ENCODE data around the gene STAC.
"Not testable (repeated sequence)": the region's sequence is repeated elsewhere in the genome, so short reads cannot be mapped to it uniquely, and the experiment has no call there.

Gene STAC

GRCh38 chr3:36496684-36497633 lies 116.7 kb downstream of the STAC start:
- no peaks in the 10 kb centered on the region for H3K27me3 ChIP-seq (ENCODE audit: insufficient read depth, low read length)
- no peak overlapping the region for H3K9ac ChIP-seq (ENCODE audit: low read depth, low read length)
- H3K4me3 ChIP-seq (ENCODE audit: low read length) = no peak overlapping the region
- no peaks in the 10 kb centered on the region for H3K4me1 ChIP-seq (ENCODE audit: insufficient read depth, low read length)
- H3K9me3 ChIP-seq (ENCODE audit: insufficient read depth, low read depth, low read length) = no peaks in the 10 kb centered on the region
- no peaks in the 10 kb centered on the region for H3K36me3 ChIP-seq (ENCODE audit: insufficient read depth, low read depth, low read length)
- no peak overlapping the region for H3K27ac ChIP-seq (ENCODE audit: low read length)

- not testable (repeated sequence) for H3K27ac ChIP-seq (ENCODE audit: low read length); H3K4me1 ChIP-seq (ENCODE audit: insufficient read depth, low read length); H3K36me3 ChIP-seq (ENCODE audit: insufficient read depth, low read depth, low read length); H3K4me3 ChIP-seq (ENCODE audit: low read length); H3K27me3 ChIP-seq (ENCODE audit: insufficient read depth, low read length); H3K9ac ChIP-seq (ENCODE audit: low read depth, low read length); H3K9me3 ChIP-seq (ENCODE audit: insufficient read depth, low read depth, low read length)
These were observed 119.7 kb downstream of the STAC start for GRCh38 chr3:36500053-36500452.

GRCh38 chr3:36501616-36502015 lies 121.3 kb downstream of the STAC start:
- Histone ChIP-seq H3K36me3 (ENCODE audit: insufficient read depth, low read depth, low read length) (peaks cover 6% of the 10 kb centered on the region; the same call in 1 of the 2 replicates), H3K4me1 (ENCODE audit: insufficient read depth, low read length) (no peaks in the 10 kb centered on the region), H3K27ac (ENCODE audit: low read length) (no peak overlapping the region), H3K9ac (ENCODE audit: low read depth, low read length) (no peak overlapping the region), H3K27me3 (ENCODE audit: insufficient read depth, low read length) (no peaks in the 10 kb centered on the region), H3K4me3 (ENCODE audit: low read length) (no peak overlapping the region), H3K9me3 (ENCODE audit: insufficient read depth, low read depth, low read length) (no peaks in the 10 kb centered on the region)

DNA sequence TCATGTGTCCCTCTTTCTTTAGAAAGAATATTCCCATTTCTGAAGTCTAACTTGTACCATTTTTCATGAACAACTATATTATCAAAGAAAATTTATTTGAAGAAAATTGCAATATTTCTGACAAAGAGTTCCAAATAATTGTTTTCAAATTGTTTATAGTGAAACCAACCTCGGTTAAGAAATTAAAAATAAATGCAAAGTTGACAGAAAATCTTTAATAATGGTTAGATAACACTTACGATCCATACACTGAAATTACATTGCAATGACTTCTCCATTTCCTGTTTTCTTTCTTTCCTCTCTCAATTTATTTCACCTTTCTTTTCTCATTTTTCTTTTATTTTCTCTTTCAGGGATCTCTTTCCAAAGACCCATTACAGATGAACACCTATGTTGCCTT lies 125.1 kb downstream of the STAC start:
- H3K27ac ChIP-seq (ENCODE audit: low read length) = no peak overlapping the region
- no peak overlapping the region for H3K4me3 ChIP-seq (ENCODE audit: low read length)
- peaks cover 6% of the 10 kb centered on the region; the same call in 1 of the 2 replicates for H3K36me3 ChIP-seq (ENCODE audit: insufficient read depth, low read depth, low read length)
- H3K9ac ChIP-seq (ENCODE audit: low read depth, low read length) = no peak overlapping the region
- no peaks in the 10 kb centered on the region for H3K4me1 ChIP-seq (ENCODE audit: insufficient read depth, low read length)
- H3K9me3 ChIP-seq (ENCODE audit: insufficient read depth, low read depth, low read length) = no peaks in the 10 kb centered on the region
- H3K27me3 ChIP-seq (ENCODE audit: insufficient read depth, low read length) = no peaks in the 10 kb centered on the region

DNA sequence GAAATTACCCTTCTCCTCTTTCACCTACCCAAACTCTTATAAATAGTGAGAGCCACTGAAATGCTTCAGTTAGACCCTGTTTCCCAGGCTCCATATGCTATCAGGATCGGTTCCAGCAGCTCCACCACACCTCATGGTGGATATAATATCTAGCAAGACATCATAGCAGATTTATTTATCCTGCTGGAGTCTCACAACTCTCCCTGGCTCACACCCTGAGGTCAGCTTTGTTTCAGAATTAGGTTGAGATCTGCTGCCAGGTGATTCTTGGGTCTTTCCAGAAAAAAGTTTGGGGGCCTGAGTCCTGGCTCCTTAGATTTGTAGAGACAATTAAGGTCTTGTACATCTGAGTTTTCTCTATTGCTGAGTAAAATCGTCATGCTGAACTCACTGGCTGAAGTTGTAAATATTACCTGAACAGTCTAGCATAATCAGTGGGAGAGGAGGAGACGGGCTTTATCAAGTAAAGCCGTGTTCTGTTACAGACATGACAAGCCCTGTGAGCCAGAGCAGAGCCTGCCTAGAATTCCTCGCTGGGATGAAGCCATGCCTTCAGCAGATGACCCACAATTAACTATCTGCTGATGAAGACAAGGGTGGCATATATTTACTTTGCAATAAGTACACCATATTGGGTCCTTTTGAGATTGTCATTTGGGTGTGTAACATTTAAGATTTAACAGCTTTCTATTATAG lies 131.6 kb downstream of the STAC start:
- no peaks in the 10 kb centered on the region for H3K9me3 ChIP-seq (ENCODE audit: insufficient read depth, low read depth, low read length)
- no peak overlapping the region for H3K4me3 ChIP-seq (ENCODE audit: low read length)
- H3K36me3 ChIP-seq (ENCODE audit: insufficient read depth, low read depth, low read length) = no peaks in the 10 kb centered on the region
- H3K4me1 ChIP-seq (ENCODE audit: insufficient read depth, low read length) = no peaks in the 10 kb centered on the region
- H3K9ac ChIP-seq (ENCODE audit: low read depth, low read length) = no peak overlapping the region
- H3K27me3 ChIP-seq (ENCODE audit: insufficient read depth, low read length) = no peaks in the 10 kb centered on the region
- no peak overlapping the region for H3K27ac ChIP-seq (ENCODE audit: low read length)

DNA sequence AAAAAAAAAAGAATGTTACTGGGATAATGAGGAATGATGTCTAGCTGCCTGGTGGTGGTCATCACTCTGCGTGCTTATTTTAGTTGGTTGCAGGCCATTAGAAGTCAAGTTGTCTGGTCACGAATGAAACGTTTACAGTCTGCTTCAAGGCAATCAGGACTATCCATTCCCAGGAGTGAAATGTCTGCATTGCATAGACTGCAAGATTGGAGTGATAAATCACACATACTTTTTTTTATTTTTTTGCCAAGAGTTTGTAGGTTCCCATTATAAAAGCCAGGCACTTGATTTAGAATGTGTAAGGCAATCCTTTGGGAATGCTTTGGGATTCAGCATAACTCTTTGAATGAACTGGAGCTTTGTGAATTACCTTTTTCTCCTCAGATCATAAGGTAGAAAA lies 132.3 kb downstream of the STAC start:
- H3K9me3 ChIP-seq (ENCODE audit: insufficient read depth, low read depth, low read length) = no peaks in the 10 kb centered on the region
- H3K27ac ChIP-seq (ENCODE audit: low read length) = no peak overlapping the region
- H3K36me3 ChIP-seq (ENCODE audit: insufficient read depth, low read depth, low read length) = no peaks in the 10 kb centered on the region
- no peak overlapping the region for H3K4me3 ChIP-seq (ENCODE audit: low read length)
- no peaks in the 10 kb centered on the region for H3K27me3 ChIP-seq (ENCODE audit: insufficient read depth, low read length)
- H3K4me1 ChIP-seq (ENCODE audit: insufficient read depth, low read length) = no peaks in the 10 kb centered on the region
- no peak overlapping the region for H3K9ac ChIP-seq (ENCODE audit: low read depth, low read length)

DNA sequence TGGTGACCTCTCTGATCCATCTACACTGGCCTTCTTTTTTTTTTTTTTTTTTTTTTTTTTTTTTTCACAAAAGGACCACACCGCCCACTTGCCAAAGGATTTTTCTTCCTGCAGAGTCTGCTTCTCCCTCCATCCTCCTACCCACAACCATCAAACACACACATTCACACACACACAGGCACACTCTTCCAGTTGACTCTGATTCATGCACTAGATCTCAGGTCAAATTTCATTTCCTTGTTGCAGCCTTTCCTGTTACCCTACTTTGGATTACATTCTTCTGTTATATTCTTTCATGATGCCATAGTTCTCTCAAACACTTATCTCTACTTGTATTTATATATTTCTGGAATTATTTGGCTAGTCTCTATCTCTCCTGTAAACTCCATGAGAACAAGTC lies 133.9 kb downstream of the STAC start:
- no peaks in the 10 kb centered on the region for H3K4me1 ChIP-seq (ENCODE audit: insufficient read depth, low read length)
- no peaks in the 10 kb centered on the region for H3K9me3 ChIP-seq (ENCODE audit: insufficient read depth, low read depth, low read length)
- no peaks in the 10 kb centered on the region for H3K27me3 ChIP-seq (ENCODE audit: insufficient read depth, low read length)
- H3K36me3 ChIP-seq (ENCODE audit: insufficient read depth, low read depth, low read length) = no peaks in the 10 kb centered on the region; the same call in 1 of the 2 replicates
- H3K27ac ChIP-seq (ENCODE audit: low read length) = no peak overlapping the region
- H3K4me3 ChIP-seq (ENCODE audit: low read length) = no peak overlapping the region
- H3K9ac ChIP-seq (ENCODE audit: low read depth, low read length) = no peak overlapping the region

DNA sequence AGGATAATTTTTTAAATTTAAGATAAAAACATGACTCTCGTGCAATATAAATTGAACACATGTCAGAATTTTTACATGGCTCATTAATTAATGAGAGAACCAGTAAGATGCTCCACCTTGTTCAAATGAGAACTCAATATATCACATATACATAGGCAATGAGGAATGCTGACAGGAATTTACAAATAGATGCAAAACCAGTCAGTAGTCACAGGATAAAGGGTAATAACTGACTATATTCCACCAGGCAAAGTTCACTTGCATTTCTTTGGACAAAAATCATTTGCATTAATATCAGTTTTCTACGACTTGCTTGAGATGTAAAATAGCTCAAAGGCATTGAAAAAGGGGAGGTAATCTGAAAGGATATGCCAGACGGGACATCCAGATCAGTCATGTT lies 139.4 kb downstream of the STAC start:
- H3K36me3 ChIP-seq (ENCODE audit: insufficient read depth, low read depth, low read length) = no peaks in the 10 kb centered on the region; the same call in 1 of the 2 replicates
- no peaks in the 10 kb centered on the region for H3K4me1 ChIP-seq (ENCODE audit: insufficient read depth, low read length)
- H3K9ac ChIP-seq (ENCODE audit: low read depth, low read length) = no peak overlapping the region
- no peak overlapping the region for H3K4me3 ChIP-seq (ENCODE audit: low read length)
- H3K9me3 ChIP-seq (ENCODE audit: insufficient read depth, low read depth, low read length) = no peaks in the 10 kb centered on the region
- no peak overlapping the region for H3K27ac ChIP-seq (ENCODE audit: low read length)
- H3K27me3 ChIP-seq (ENCODE audit: insufficient read depth, low read length) = no peaks in the 10 kb centered on the region

GRCh38 chr3:36520241-36521006 lies 140.1 kb downstream of the STAC start:
- no peak overlapping the region for H3K27ac ChIP-seq (ENCODE audit: low read length)
- H3K36me3 ChIP-seq (ENCODE audit: insufficient read depth, low read depth, low read length) = no peaks in the 10 kb centered on the region; the same call in 1 of the 2 replicates
- H3K4me1 ChIP-seq (ENCODE audit: insufficient read depth, low read length) = peaks cover 4% of the 10 kb centered on the region; the same call in 1 of the 2 replicates
- H3K4me3 ChIP-seq (ENCODE audit: low read length) = no peak overlapping the region
- no peaks in the 10 kb centered on the region for H3K9me3 ChIP-seq (ENCODE audit: insufficient read depth, low read depth, low read length)
- no peaks in the 10 kb centered on the region for H3K27me3 ChIP-seq (ENCODE audit: insufficient read depth, low read length)
- H3K9ac ChIP-seq (ENCODE audit: low read depth, low read length) = no peak overlapping the region

- H3K27me3 ChIP-seq (ENCODE audit: insufficient read depth, low read length) = no peaks in the 10 kb centered on the region
- no peaks in the 10 kb centered on the region for H3K9me3 ChIP-seq (ENCODE audit: insufficient read depth, low read depth, low read length)
- no peak overlapping the region for H3K27ac ChIP-seq (ENCODE audit: low read length)
- no peak overlapping the region for H3K4me3 ChIP-seq (ENCODE audit: low read length)
- no peak overlapping the region for H3K9ac ChIP-seq (ENCODE audit: low read depth, low read length)
- H3K36me3 ChIP-seq (ENCODE audit: insufficient read depth, low read depth, low read length) = no peaks in the 10 kb centered on the region; the same call in 1 of the 2 replicates
- peaks cover 4% of the 10 kb centered on the region; the same call in 1 of the 2 replicates for H3K4me1 ChIP-seq (ENCODE audit: insufficient read depth, low read length)
These were observed 140.7 kb downstream of the STAC start for GRCh38 chr3:36521007-36521379.

- Histone ChIP-seq H3K9ac (ENCODE audit: low read depth, low read length) (no peak overlapping the region), H3K27me3 (ENCODE audit: insufficient read depth, low read length) (no peaks in the 10 kb centered on the region), H3K27ac (ENCODE audit: low read length) (no peak overlapping the region), H3K36me3 (ENCODE audit: insufficient read depth, low read depth, low read length) (no peaks in the 10 kb centered on the region; the same call in 1 of the 2 replicates), H3K4me1 (ENCODE audit: insufficient read depth, low read length) (peaks cover 4% of the 10 kb centered on the region; the same call in 1 of the 2 replicates), H3K9me3 (ENCODE audit: insufficient read depth, low read depth, low read length) (no peaks in the 10 kb centered on the region), H3K4me3 (ENCODE audit: low read length) (no peak overlapping the region)
These were observed 144.3 kb downstream of the STAC start for GRCh38 chr3:36524560-36524959.
